Measurements from ENCODE around the gene HSCB. TPM values are rescaled to one million over a fixed set of nuclear protein-coding genes. Genes with fewer than 3 reads are reported as not detected.

The HSCB gene
- total RNA-seq, 4 donors from 2014 or later = 6.2 to 49.5 (median 12.1) TPM

- Histone ChIP-seq H3K4me3 (no peak overlapping the region), H3K27ac (peak overlapping the region in 1 of 4 donors; percentile 63), H3K4me1 (peaks cover 0 to 6% (median 0%) of the 10 kb centered on the region in 4 donors), H3K9me3 (no peaks in the 10 kb centered on the region), H3K27me3 (no peaks in the 10 kb centered on the region), H3K36me3 (no peaks in the 10 kb centered on the region)
- TF ChIP-seq CTCF (IDR thresholded peaks at IDR 0.05) (no peak), POLR2A (IDR thresholded peaks at IDR 0.05) (no peak)
- DNase-seq = no peak
Observed at GRCh38 chr22:28710576-28711191, 31.2 kb upstream of the HSCB start.

- Histone ChIP-seq H3K36me3 (no peaks in the 10 kb centered on the region), H3K9me3 (no peaks in the 10 kb centered on the region), H3K4me3 (no peak overlapping the region), H3K4me1 (peaks cover 0 to 6% (median 0%) of the 10 kb centered on the region in 4 donors), H3K27me3 (no peaks in the 10 kb centered on the region), H3K27ac (peak overlapping the region in 1 of 4 donors; percentile 63)
- TF ChIP-seq POLR2A (IDR thresholded peaks at IDR 0.05) (no peak), CTCF (IDR thresholded peaks at IDR 0.05) (no peak)
- no peak for DNase-seq
Observed at GRCh38 chr22:28711341-28711740, 30.5 kb upstream of the HSCB start.

- TF ChIP-seq POLR2A (IDR thresholded peaks at IDR 0.05) (no peak), CTCF (IDR thresholded peaks at IDR 0.05) (no peak)
- Histone ChIP-seq H3K4me3 (no peak overlapping the region), H3K27me3 (no peaks in the 10 kb centered on the region)
Observed at GRCh38 chr22:28711820-28712777, 29.7 kb upstream of the HSCB start.

GRCh38 chr22:28714043-28714628, 27.7 kb upstream of the HSCB start:
- DNase-seq = no peak
- no peaks in the 10 kb centered on the region for H3K36me3 ChIP-seq
- no peak overlapping the region for H3K4me3 ChIP-seq
- H3K27me3 ChIP-seq = no peaks in the 10 kb centered on the region
- no peaks in the 10 kb centered on the region for H3K9me3 ChIP-seq
- H3K4me1 ChIP-seq = peaks cover 0 to 6% (median 0%) of the 10 kb centered on the region in 4 donors
- no peak overlapping the region for H3K27ac ChIP-seq
- TF ChIP-seq CTCF (IDR thresholded peaks at IDR 0.05) = no peak
- TF ChIP-seq POLR2A (IDR thresholded peaks at IDR 0.05) = no peak

More at GRCh38 chr22:28711820-28712777, 29.7 kb upstream of the HSCB start:
- H3K4me1 ChIP-seq = peaks cover 0 to 6% (median 0%) of the 10 kb centered on the region in 4 donors
- no peak for DNase-seq
- no peaks in the 10 kb centered on the region for H3K9me3 ChIP-seq
- peak overlapping the region; percentile 20 to 63 (median 38) for H3K27ac ChIP-seq
- H3K36me3 ChIP-seq = no peaks in the 10 kb centered on the region

- Histone ChIP-seq H3K4me3 (no peak overlapping the region), H3K9me3 (no peaks in the 10 kb centered on the region), H3K27ac (no peak overlapping the region), H3K4me1 (peaks cover 0 to 6% (median 0%) of the 10 kb centered on the region in 4 donors), H3K36me3 (no peaks in the 10 kb centered on the region), H3K27me3 (no peaks in the 10 kb centered on the region)
- DNase-seq = no peak
- no peak for TF ChIP-seq CTCF (IDR thresholded peaks at IDR 0.05)
- no peak for TF ChIP-seq POLR2A (IDR thresholded peaks at IDR 0.05)
Observed at GRCh38 chr22:28715611-28716010, 26.2 kb upstream of the HSCB start.

All from Peyer's patch (tissue), 4 donors.